Measurements from ENCODE around the gene AHR. TPM values are rescaled to one million over a fixed set of nuclear protein-coding genes. Genes with fewer than 3 reads are reported as not detected.

Gene AHR
- total RNA-seq, 1 experiment from 2014 or later: 13.5 TPM

- peaks cover 11% of the 10 kb centered on the region for H3K4me1 ChIP-seq (ENCODE audit: insufficient read depth, low read length, poor library complexity, severe bottlenecking)
- intact Hi-C loops (cut with micrococcal nuclease; ENCODE audit: unreplicated experiment): no loop called here
- no peak overlapping the region for H3K27ac ChIP-seq (ENCODE audit: low read depth, low read length, poor library complexity, severe bottlenecking)
- TF ChIP-seq EZH2 (IDR thresholded peaks at IDR 0.05; ENCODE audit: borderline replicate concordance, low read depth, low read length, poor library complexity, severe bottlenecking): no peak
- TF ChIP-seq CTCF (conservative IDR thresholded peaks at IDR 0.05; ENCODE audit: low read depth, low read length): no peak
- no TSS peak for BruUV-seq (replicated peaks)
- no peaks in the 10 kb centered on the region for H3K36me3 ChIP-seq (ENCODE audit: insufficient read depth, low read length, poor library complexity, severe bottlenecking)
- CTCF ChIA-PET: no interaction called here
- no peak for DNase-seq (ENCODE audit: low spot score)
- H3K27me3 ChIP-seq (replicated peaks; ENCODE audit: insufficient read depth, low read depth, low read length, poor library complexity): no peaks in the 10 kb centered on the region
- H3K9me3 ChIP-seq (ENCODE audit: low read depth, low read length, poor library complexity, severe bottlenecking): no peaks in the 10 kb centered on the region
- no peak overlapping the region for H3K4me3 ChIP-seq (ENCODE audit: low read depth, low read length, poor library complexity, severe bottlenecking)
- POLR2A ChIA-PET (ENCODE audit: low non-redundant PET): no interaction called here
Observed at GRCh38 chr7:17384400-17384799, 85.9 kb downstream of the AHR start.

GRCh38 chr7:17385612-17386011 is 87.2 kb downstream of the AHR start:
- DNase-seq (ENCODE audit: low spot score): no peak
- H3K27ac ChIP-seq (ENCODE audit: low read depth, low read length, poor library complexity, severe bottlenecking): no peak overlapping the region
- no peaks in the 10 kb centered on the region for H3K9me3 ChIP-seq (ENCODE audit: low read depth, low read length, poor library complexity, severe bottlenecking)
- H3K27me3 ChIP-seq (replicated peaks; ENCODE audit: insufficient read depth, low read depth, low read length, poor library complexity): no peaks in the 10 kb centered on the region
- CTCF ChIA-PET: no interaction called here
- TF ChIP-seq EZH2 (IDR thresholded peaks at IDR 0.05; ENCODE audit: borderline replicate concordance, low read depth, low read length, poor library complexity, severe bottlenecking) (no peak), CTCF (conservative IDR thresholded peaks at IDR 0.05; ENCODE audit: low read depth, low read length) (no peak)
- POLR2A ChIA-PET (ENCODE audit: low non-redundant PET): no interaction called here
- BruUV-seq (replicated peaks): no TSS peak
- H3K4me3 ChIP-seq (ENCODE audit: low read depth, low read length, poor library complexity, severe bottlenecking): no peak overlapping the region
- intact Hi-C loops (cut with micrococcal nuclease; ENCODE audit: unreplicated experiment): no loop called here
- H3K4me1 ChIP-seq (ENCODE audit: insufficient read depth, low read length, poor library complexity, severe bottlenecking): peaks cover 14% of the 10 kb centered on the region
- no peaks in the 10 kb centered on the region for H3K36me3 ChIP-seq (ENCODE audit: insufficient read depth, low read length, poor library complexity, severe bottlenecking)

- POLR2A ChIA-PET (ENCODE audit: low non-redundant PET): no interaction called here
- TF ChIP-seq EZH2 (IDR thresholded peaks at IDR 0.05; ENCODE audit: borderline replicate concordance, low read depth, low read length, poor library complexity, severe bottlenecking) (no peak), CTCF (conservative IDR thresholded peaks at IDR 0.05; ENCODE audit: low read depth, low read length) (no peak)
- H3K4me1 ChIP-seq (ENCODE audit: insufficient read depth, low read length, poor library complexity, severe bottlenecking): peaks cover 14% of the 10 kb centered on the region
- CTCF ChIA-PET: interaction anchor here (0.7 kb wide), 1 partner anchor 91 kb away, joined by 3 read pairs; no protein-coding TSS in a partner anchor
- no peaks in the 10 kb centered on the region for H3K27me3 ChIP-seq (replicated peaks; ENCODE audit: insufficient read depth, low read depth, low read length, poor library complexity)
- H3K27ac ChIP-seq (ENCODE audit: low read depth, low read length, poor library complexity, severe bottlenecking): no peak overlapping the region
- no peak for DNase-seq (ENCODE audit: low spot score)
- intact Hi-C loops (cut with micrococcal nuclease; ENCODE audit: unreplicated experiment): no loop called here
- no peak overlapping the region for H3K4me3 ChIP-seq (ENCODE audit: low read depth, low read length, poor library complexity, severe bottlenecking)
- no peaks in the 10 kb centered on the region for H3K36me3 ChIP-seq (ENCODE audit: insufficient read depth, low read length, poor library complexity, severe bottlenecking)
- no peaks in the 10 kb centered on the region for H3K9me3 ChIP-seq (ENCODE audit: low read depth, low read length, poor library complexity, severe bottlenecking)
- BruUV-seq (replicated peaks): no TSS peak
Observed at GRCh38 chr7:17390392-17390791, 91.9 kb downstream of the AHR start.
